OCI-LY1 (cell line): ENCODE measurements around the gene AKT3.

ENCODE experiments used
- EZH2 ChIP-seq: fragments of 200-600 bp; sonication (generic), shearing (Covaris generic); IDR thresholded peaks from 2 replicates; pipeline ENCODE4 v1.8.0; 2017; ENCODE audit warnings: borderline replicate concordance, mixed run types, mild to moderate bottlenecking, antibody characterized with exemption, low read length, moderate library complexity, mixed read lengths
- TF ChIP-seq, protein P1 (sequence below): fragments of 200-600 bp; sonication (generic), shearing (Covaris generic); IDR thresholded peaks from 2 replicates; pipeline ENCODE4 v1.5.1; 2017; ENCODE audit warnings: mild to moderate bottlenecking, antibody characterized with exemption, low read length, moderate library complexity, mixed read lengths

DNA sequence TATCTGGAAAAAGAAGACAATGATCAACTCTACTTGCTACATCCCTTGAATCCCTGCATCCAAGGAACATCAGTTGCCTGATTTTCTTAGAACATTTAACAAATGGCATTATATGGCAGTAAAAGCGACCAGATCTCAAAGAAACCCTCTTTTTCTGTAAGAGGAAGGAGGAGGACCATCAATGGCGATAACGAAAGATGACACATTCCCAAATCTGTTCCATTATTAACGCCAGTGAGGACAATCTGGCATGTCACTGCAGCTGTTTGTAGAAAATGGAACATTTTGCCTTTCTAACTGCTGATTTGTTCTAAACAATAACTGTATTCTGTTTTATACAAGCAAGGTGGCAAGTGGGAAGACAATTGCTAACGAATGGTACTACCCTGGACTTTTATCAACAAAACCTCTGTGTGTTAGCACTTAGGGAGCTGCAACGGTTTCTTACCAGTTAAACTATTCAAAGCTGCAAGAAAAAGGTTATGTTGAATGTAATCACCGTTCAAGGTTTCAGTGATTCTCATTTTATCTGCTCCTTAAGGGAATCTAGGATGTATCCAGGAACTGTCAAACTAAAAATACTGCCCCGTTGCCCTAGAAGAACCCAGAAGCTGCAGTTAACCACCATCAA, 342.3 kb downstream of the AKT3 start:
- TF ChIP-seq, protein P1, sequence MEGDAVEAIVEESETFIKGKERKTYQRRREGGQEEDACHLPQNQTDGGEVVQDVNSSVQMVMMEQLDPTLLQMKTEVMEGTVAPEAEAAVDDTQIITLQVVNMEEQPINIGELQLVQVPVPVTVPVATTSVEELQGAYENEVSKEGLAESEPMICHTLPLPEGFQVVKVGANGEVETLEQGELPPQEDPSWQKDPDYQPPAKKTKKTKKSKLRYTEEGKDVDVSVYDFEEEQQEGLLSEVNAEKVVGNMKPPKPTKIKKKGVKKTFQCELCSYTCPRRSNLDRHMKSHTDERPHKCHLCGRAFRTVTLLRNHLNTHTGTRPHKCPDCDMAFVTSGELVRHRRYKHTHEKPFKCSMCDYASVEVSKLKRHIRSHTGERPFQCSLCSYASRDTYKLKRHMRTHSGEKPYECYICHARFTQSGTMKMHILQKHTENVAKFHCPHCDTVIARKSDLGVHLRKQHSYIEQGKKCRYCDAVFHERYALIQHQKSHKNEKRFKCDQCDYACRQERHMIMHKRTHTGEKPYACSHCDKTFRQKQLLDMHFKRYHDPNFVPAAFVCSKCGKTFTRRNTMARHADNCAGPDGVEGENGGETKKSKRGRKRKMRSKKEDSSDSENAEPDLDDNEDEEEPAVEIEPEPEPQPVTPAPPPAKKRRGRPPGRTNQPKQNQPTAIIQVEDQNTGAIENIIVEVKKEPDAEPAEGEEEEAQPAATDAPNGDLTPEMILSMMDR = no peak
- TF ChIP-seq EZH2 = no peak
